Peyer's patch (tissue), 4 donors: ENCODE results near the gene PDE1C. TPM values are rescaled to one million over a fixed set of nuclear protein-coding genes. Genes with fewer than 3 reads are reported as not detected.

ENCODE experiments used
- DNase-seq, 3 donors: peaks; one replicate each; pipeline ENCODE4 v3.0.0-alpha.2; 2017 to 2019
- H3K27ac ChIP-seq, 4 donors: fragments of 200-600 bp; sonication (generic); one replicate each; pipeline ENCODE4 v1.5.1; 2016 to 2019
- H3K27me3 ChIP-seq, 2 donors: fragments of 200-600 bp; sonication (generic); one replicate each; pipeline ENCODE4 v1.5.1; 2019
- H3K36me3 ChIP-seq, 3 donors: fragments of 200-600 bp; sonication (generic); one replicate each; pipeline ENCODE4 v1.5.1; 2016 to 2019
- H3K4me1 ChIP-seq, 4 donors: fragments of 200-600 bp; sonication (generic); one replicate each; pipeline ENCODE4 v1.5.1; 2016 to 2019
- H3K4me3 ChIP-seq, 4 donors: fragments of 200-600 bp; sonication (generic); 1 replicate in 3 of 4; 2 replicates in 1 of 4; pipeline ENCODE4 v1.5.1; 2016 to 2019; ENCODE audit warnings: mild to moderate bottlenecking in 1 of 4
- H3K9me3 ChIP-seq, 4 donors: fragments of 200-600 bp; sonication (generic); one replicate each; pipeline ENCODE4 v1.5.1; 2016 to 2019; ENCODE audit warnings: mild to moderate bottlenecking in 1 of 4
- POLR2A ChIP-seq, 2 donors: fragments of 450-650 bp; IDR thresholded peaks; one replicate each; pipeline ENCODE4 v1.5.1; 2017; ENCODE audit warnings: antibody characterized with exemption in 2 of 2, mild to moderate bottlenecking in 2 of 2, moderate library complexity in 2 of 2
- total RNA-seq, 4 donors: library from RNA; depleted of rRNA; stranded (reverse); fragments of >200 nt; gene quantifications; one replicate each; pipeline ENCODE4 v1.1.0, GENCODE V29; 2016
- TF ChIP-seq, protein P1 (sequence below), 6 experiments: fragments of 450-650 bp in 4 of 6; fragments of 200-600 bp in 2 of 6; sonication (generic) in 1 of 6; IDR thresholded peaks; one replicate each; pipeline ENCODE4 v1.5.1; 2017 to 2019; ENCODE audit warnings: antibody characterized with exemption in 6 of 6, mild to moderate bottlenecking in 3 of 6, moderate library complexity in 1 of 6

Gene PDE1C
- total RNA-seq, 4 donors from 2014 or later = 2.5 to 15.7 (median 3.3) TPM

DNA sequence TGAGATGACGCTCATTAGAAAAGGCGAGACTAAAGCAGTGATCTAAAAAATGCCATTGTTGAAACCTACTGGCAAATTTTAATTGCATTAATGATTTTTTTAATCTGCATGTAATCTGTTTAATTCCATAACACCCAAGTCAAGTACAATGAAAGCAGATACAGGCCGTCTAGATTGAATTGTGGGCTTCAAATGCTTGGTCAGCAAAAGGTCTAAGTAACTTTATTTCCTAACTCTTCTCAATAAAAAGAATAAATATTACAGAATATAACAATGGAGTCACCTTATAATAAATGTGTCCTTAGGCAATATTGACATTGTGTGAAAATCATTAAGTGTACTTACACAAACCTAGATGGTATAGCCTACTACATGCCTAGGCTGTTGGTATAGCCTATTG lies 20.6 kb downstream of the PDE1C start:
- no peaks in the 10 kb centered on the region for H3K27me3 ChIP-seq
- no peaks in the 10 kb centered on the region for H3K9me3 ChIP-seq
- H3K4me3 ChIP-seq = no peak overlapping the region
- TF ChIP-seq, protein P1, sequence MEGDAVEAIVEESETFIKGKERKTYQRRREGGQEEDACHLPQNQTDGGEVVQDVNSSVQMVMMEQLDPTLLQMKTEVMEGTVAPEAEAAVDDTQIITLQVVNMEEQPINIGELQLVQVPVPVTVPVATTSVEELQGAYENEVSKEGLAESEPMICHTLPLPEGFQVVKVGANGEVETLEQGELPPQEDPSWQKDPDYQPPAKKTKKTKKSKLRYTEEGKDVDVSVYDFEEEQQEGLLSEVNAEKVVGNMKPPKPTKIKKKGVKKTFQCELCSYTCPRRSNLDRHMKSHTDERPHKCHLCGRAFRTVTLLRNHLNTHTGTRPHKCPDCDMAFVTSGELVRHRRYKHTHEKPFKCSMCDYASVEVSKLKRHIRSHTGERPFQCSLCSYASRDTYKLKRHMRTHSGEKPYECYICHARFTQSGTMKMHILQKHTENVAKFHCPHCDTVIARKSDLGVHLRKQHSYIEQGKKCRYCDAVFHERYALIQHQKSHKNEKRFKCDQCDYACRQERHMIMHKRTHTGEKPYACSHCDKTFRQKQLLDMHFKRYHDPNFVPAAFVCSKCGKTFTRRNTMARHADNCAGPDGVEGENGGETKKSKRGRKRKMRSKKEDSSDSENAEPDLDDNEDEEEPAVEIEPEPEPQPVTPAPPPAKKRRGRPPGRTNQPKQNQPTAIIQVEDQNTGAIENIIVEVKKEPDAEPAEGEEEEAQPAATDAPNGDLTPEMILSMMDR (IDR thresholded peaks at IDR 0.05) = no peak
- TF ChIP-seq POLR2A (IDR thresholded peaks at IDR 0.05) = no peak
- no peak for DNase-seq
- no peaks in the 10 kb centered on the region for H3K4me1 ChIP-seq
- no peak overlapping the region for H3K27ac ChIP-seq
- no peaks in the 10 kb centered on the region for H3K36me3 ChIP-seq

DNA sequence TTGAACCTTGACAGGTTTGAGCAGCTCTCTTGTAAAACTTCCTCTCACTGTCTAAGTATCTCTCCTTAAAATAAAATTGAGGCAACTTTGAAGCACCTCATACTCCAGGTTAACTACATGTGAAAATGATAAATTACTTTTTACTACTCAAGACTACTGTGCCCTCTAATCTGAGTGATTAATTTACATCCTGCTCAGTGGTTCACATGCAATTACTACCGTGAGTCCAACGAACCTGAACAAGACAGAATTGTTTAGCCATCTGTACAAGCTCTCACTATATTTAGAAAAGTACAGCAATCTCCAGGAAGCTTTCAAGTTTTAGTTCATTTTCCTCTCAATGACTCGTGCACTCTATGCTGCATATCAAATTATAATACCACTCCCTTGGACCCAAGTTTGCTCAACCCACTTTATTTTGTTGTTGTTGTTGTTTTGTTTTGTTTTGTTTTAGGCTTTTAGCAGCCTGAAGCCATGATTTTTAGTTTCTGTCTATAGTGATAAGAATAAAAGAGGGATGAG lies 21.2 kb downstream of the PDE1C start:
- Histone ChIP-seq H3K36me3 (no peaks in the 10 kb centered on the region), H3K9me3 (no peaks in the 10 kb centered on the region), H3K27ac (no peak overlapping the region), H3K4me1 (no peaks in the 10 kb centered on the region), H3K27me3 (no peaks in the 10 kb centered on the region), H3K4me3 (no peak overlapping the region)
- TF ChIP-seq, protein P1 (IDR thresholded peaks at IDR 0.05) = no peak
- DNase-seq = no peak

DNA sequence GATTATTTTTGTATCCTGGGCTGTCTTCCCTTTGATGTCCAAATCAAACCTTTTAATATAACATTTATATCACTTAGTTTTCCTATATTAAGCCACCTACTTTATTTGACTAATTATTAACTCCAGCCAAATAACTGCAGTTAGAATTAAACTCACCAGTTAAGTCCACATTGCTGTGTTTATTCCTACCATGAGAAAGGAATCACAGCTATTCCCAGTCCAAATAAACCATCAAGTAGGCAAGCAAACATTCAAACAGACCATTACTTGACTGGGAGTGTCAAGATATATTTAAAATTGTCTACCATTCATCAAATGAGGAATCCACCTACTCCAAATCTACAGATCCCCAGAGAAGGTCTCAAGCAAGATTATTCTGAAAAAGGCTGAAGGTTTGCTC lies 22.4 kb downstream of the PDE1C start:
- H3K9me3 ChIP-seq = no peaks in the 10 kb centered on the region
- TF ChIP-seq POLR2A (IDR thresholded peaks at IDR 0.05) = no peak
- TF ChIP-seq, protein P1 (IDR thresholded peaks at IDR 0.05) = no peak
- DNase-seq = no peak

DNA sequence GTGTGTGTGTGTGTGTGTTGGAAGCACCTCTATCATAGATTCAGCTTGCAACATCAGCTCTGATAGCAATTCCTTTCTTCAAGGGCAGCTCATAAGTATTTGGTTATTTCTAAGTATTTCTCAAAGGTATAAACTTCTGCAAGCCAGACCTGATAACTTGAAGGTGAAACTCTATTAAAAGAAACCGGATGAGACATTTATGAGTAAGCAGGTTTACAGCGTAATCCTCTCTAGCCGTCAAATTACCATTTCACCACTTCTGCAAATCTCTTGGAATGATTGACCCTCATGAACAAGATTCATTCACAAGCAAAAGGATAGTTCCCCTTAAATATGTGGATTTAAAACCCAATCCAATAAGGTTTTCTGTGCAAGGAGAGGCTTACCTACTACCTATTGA lies 23.1 kb downstream of the PDE1C start:
- H3K9me3 ChIP-seq = no peaks in the 10 kb centered on the region
- no peak overlapping the region for H3K27ac ChIP-seq
- no peak for DNase-seq
- no peaks in the 10 kb centered on the region for H3K27me3 ChIP-seq
- H3K4me1 ChIP-seq = no peaks in the 10 kb centered on the region
- TF ChIP-seq, protein P1 (IDR thresholded peaks at IDR 0.05) = no peak
- TF ChIP-seq POLR2A (IDR thresholded peaks at IDR 0.05) = no peak
- H3K36me3 ChIP-seq = no peaks in the 10 kb centered on the region
- H3K4me3 ChIP-seq = no peak overlapping the region

More for the DNA sequence above, 22.4 kb downstream of the PDE1C start:
- Histone ChIP-seq H3K4me1 (no peaks in the 10 kb centered on the region), H3K27ac (no peak overlapping the region), H3K36me3 (no peaks in the 10 kb centered on the region), H3K4me3 (no peak overlapping the region), H3K27me3 (no peaks in the 10 kb centered on the region)

DNA sequence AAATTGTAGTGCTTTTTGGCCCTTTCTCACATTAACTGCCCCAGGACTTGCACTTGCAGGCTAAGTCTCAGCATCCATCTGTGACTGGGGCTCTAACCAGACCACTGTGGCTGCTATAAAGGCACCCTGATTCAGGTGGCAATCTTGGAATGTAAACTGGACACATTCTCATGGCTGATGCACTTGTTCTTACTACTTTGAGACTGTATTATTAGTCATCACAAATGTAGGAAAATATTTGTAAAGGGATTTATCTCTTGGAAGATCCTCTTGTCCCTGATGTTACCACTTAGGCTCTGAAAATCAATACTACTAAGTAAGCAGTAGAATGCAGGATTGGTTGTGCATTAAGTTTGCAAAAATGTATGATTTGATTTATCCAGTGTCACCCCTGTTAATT lies 25.0 kb downstream of the PDE1C start:
- Histone ChIP-seq H3K9me3 (no peaks in the 10 kb centered on the region), H3K36me3 (no peaks in the 10 kb centered on the region), H3K4me3 (no peak overlapping the region), H3K27ac (no peak overlapping the region), H3K27me3 (no peaks in the 10 kb centered on the region), H3K4me1 (no peaks in the 10 kb centered on the region)
- TF ChIP-seq, protein P1 (IDR thresholded peaks at IDR 0.05) = no peak
- TF ChIP-seq POLR2A (IDR thresholded peaks at IDR 0.05) = no peak
- DNase-seq = no peak

DNA sequence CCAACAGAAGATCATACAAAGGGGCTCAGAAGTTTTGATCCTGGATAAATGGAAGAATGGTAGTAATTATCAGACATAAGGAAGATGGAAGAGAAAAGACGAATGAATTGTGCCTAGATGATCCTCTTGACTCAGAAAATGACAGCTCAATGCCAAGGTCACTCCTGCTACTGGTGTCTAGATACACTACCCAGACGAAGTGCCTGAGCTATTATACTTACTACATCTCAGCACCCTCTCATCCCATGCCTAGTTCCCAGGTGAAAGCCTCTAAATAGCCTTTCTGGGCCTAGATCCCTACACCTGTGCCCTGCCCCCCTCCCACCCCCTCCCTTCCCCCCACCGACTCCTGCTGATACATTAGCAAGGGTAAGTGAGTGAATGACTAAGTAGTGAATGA lies 25.5 kb downstream of the PDE1C start:
- no peak overlapping the region for H3K27ac ChIP-seq
- no peak for TF ChIP-seq POLR2A (IDR thresholded peaks at IDR 0.05)
- TF ChIP-seq, protein P1 (IDR thresholded peaks at IDR 0.05) = no peak
- no peak overlapping the region for H3K4me3 ChIP-seq
- no peaks in the 10 kb centered on the region for H3K27me3 ChIP-seq
- H3K9me3 ChIP-seq = no peaks in the 10 kb centered on the region
- H3K36me3 ChIP-seq = no peaks in the 10 kb centered on the region
- H3K4me1 ChIP-seq = no peaks in the 10 kb centered on the region
- no peak for DNase-seq
